Measurements from ENCODE around the gene OR10H1.

The OR10H1 gene

DNA sequence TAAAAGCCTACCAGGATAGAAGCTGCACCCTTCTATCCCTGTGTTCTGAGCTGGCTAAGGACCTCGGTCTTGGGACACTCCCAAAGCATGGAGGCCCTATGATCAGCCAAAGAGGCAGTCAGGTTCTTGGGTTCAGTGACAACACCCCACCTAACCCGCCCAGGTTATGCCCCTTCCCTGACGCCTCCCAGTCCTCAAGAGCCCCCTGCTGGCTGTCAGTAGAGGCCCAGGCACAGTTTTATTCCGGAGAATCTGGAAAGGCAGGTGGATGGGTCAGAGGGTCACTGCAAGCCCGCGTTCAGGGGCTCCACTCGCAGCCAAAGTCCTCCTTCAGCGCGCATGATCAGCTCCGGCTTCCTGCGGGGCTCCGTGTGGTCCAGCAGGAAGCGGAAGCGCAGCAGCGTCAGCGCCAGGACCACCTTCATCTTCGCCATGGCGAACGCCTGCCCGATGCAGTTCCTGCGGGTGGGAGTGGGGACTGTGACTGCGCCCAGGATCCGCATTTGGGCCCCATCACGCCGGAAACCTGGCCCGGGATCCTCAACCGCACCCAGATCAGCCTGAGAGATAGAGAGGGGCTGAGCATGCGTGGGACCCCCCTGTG is 55.4 kb downstream of the OR10H1 start:
- H2BK120ac ChIP-seq (ENCODE audit: low read depth, low read length), result no peak overlapping the region
- H2BK12ac ChIP-seq (ENCODE audit: low read length), result no peak overlapping the region
- no peak overlapping the region for H4K8ac ChIP-seq (ENCODE audit: low read depth, low read length)
- no CpG with 5 or more reads among the region's 28 CpGs for WGBS, 2 donors (ENCODE audit: extremely low coverage in 2 of 2, insufficient read length in 2 of 2, insufficient replicate concordance in 1 of 2)
- H2AFZ ChIP-seq (ENCODE audit: low read length), result no peak overlapping the region
- H3K36me3 ChIP-seq (replicated peaks in 1 of 2; ENCODE audit: control insufficient read depth in 2 of 2, insufficient read depth in 2 of 2, low read length in 2 of 2), result no peaks in the 10 kb centered on the region
- no peak overlapping the region for H3K18ac ChIP-seq (ENCODE audit: low read length)
- H3K4me3 ChIP-seq (ENCODE audit: low read length in 2 of 2), result peak overlapping the region in 1 of 2 donors; percentile 51
- no peak overlapping the region for H4K91ac ChIP-seq (ENCODE audit: low read depth, low read length, poor library complexity)
- no peak overlapping the region for H2BK5ac ChIP-seq (ENCODE audit: low read length)
- peak overlapping the region; percentile 65 for H3K23ac ChIP-seq (ENCODE audit: low read depth, low read length, poor library complexity)
- no peaks in the 10 kb centered on the region for H3K79me1 ChIP-seq (ENCODE audit: low read depth, low read length)
- peaks cover 0 to 20% of the 10 kb centered on the region in 2 donors for H3K9me3 ChIP-seq (replicated peaks in 1 of 2; ENCODE audit: control insufficient read depth in 2 of 2, insufficient read depth in 1 of 2, low read depth in 1 of 2, low read length in 2 of 2)
- DNase-seq (ENCODE audit: low spot score), result no peak
- no peak overlapping the region for H2BK15ac ChIP-seq (ENCODE audit: low read length)
- no peak overlapping the region for H3K27ac ChIP-seq (replicated peaks; ENCODE audit: low read length)
- H2AK5ac ChIP-seq (ENCODE audit: low read depth, low read length), result no peak overlapping the region
- no peak overlapping the region for H3K4ac ChIP-seq (ENCODE audit: low read length)
- no peak overlapping the region for H3K9ac ChIP-seq (ENCODE audit: low read depth, low read length, poor library complexity)
- no peak overlapping the region for H3K14ac ChIP-seq (ENCODE audit: low read length)
- H3K4me2 ChIP-seq (ENCODE audit: insufficient read depth, low read length, poor library complexity, severe bottlenecking), result no peak overlapping the region
- no peaks in the 10 kb centered on the region for H3K4me1 ChIP-seq (ENCODE audit: control insufficient read depth in 2 of 2, insufficient read depth in 1 of 2, low read depth in 1 of 2, low read length in 2 of 2)
- H3K27me3 ChIP-seq (ENCODE audit: control insufficient read depth in 3 of 3, insufficient read depth in 3 of 3, low read depth in 1 of 3, low read length in 3 of 3), result no peaks in the 10 kb centered on the region

DNA sequence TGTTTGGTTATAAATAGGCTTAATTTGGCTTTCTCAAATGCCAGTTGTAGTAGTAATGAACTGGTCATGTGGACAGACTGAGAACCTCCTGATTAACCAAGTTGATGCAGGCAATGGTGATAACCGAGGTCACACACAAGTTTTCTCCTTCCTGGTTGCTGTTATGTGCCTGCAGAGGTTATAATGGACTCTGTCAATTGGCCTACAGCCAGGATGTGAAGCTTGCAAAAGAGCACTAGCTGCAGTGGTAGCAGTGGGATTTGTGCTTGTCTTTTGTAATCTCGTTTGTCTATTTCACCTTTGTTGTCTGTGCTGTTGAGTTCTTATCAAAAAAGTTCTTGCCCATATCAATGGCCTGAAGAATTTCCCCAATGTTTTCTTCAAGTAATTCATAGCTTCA is 57.1 kb downstream of the OR10H1 start:
- no peak overlapping the region for H4K91ac ChIP-seq (ENCODE audit: low read depth, low read length, poor library complexity)
- DNase-seq (ENCODE audit: low spot score), result no peak
- no peak overlapping the region for H3K4ac ChIP-seq (ENCODE audit: low read length)
- H2AK5ac ChIP-seq (ENCODE audit: low read depth, low read length), result no peak overlapping the region
- no peaks in the 10 kb centered on the region for H3K27me3 ChIP-seq (ENCODE audit: control insufficient read depth in 3 of 3, insufficient read depth in 3 of 3, low read depth in 1 of 3, low read length in 3 of 3)
- H3K4me3 ChIP-seq (ENCODE audit: low read length in 2 of 2), result no peak overlapping the region
- no peak overlapping the region for H3K9ac ChIP-seq (ENCODE audit: low read depth, low read length, poor library complexity)
- no peak overlapping the region for H3K4me2 ChIP-seq (ENCODE audit: insufficient read depth, low read length, poor library complexity, severe bottlenecking)
- H2BK15ac ChIP-seq (ENCODE audit: low read length), result no peak overlapping the region
- H3K27ac ChIP-seq (replicated peaks; ENCODE audit: low read length), result no peak overlapping the region
- no peak overlapping the region for H2AFZ ChIP-seq (ENCODE audit: low read length)
- no peak overlapping the region for H2BK12ac ChIP-seq (ENCODE audit: low read length)
- no peaks in the 10 kb centered on the region for H3K79me1 ChIP-seq (ENCODE audit: low read depth, low read length)
- H2BK120ac ChIP-seq (ENCODE audit: low read depth, low read length), result no peak overlapping the region
- no peak overlapping the region for H3K18ac ChIP-seq (ENCODE audit: low read length)
- H2BK5ac ChIP-seq (ENCODE audit: low read length), result no peak overlapping the region
- H3K4me1 ChIP-seq (ENCODE audit: control insufficient read depth in 2 of 2, insufficient read depth in 1 of 2, low read depth in 1 of 2, low read length in 2 of 2), result no peaks in the 10 kb centered on the region
- no peaks in the 10 kb centered on the region for H3K36me3 ChIP-seq (replicated peaks in 1 of 2; ENCODE audit: control insufficient read depth in 2 of 2, insufficient read depth in 2 of 2, low read length in 2 of 2)
- H4K8ac ChIP-seq (ENCODE audit: low read depth, low read length), result no peak overlapping the region
- no CpG with 5 or more reads among the region's 2 CpGs for WGBS, 2 donors (ENCODE audit: extremely low coverage in 2 of 2, insufficient read length in 2 of 2, insufficient replicate concordance in 1 of 2)
- no peak overlapping the region for H3K23ac ChIP-seq (ENCODE audit: low read depth, low read length, poor library complexity)
- H3K14ac ChIP-seq (ENCODE audit: low read length), result no peak overlapping the region
- H3K9me3 ChIP-seq (replicated peaks in 1 of 2; ENCODE audit: control insufficient read depth in 2 of 2, insufficient read depth in 1 of 2, low read depth in 1 of 2, low read length in 2 of 2), result peaks cover 0 to 20% of the 10 kb centered on the region in 2 donors
